ENCODE results near the gene ARHGEF7.

The ARHGEF7 gene

GRCh38 chr13:111177081-111177711 lies 62.1 kb downstream of the ARHGEF7 start:
- Histone ChIP-seq H3K27ac (ENCODE audit: low read depth, low read length) (no peak overlapping the region), H3K4me1 (ENCODE audit: control insufficient read depth in 1 of 2, insufficient read depth in 2 of 2, low read length in 2 of 2) (peaks cover 12 to 13% of the 10 kb centered on the region in 2 donors), H3K27me3 (ENCODE audit: control insufficient read depth in 1 of 2, insufficient read depth in 2 of 2, low read length in 2 of 2) (no peaks in the 10 kb centered on the region), H3K4me3 (ENCODE audit: low read depth in 1 of 2, low read length in 2 of 2) (no peak overlapping the region), H3K9ac (ENCODE audit: low read depth in 1 of 2, low read length in 2 of 2) (no peak overlapping the region), H3K9me3 (ENCODE audit: control insufficient read depth in 1 of 2, low read length in 2 of 2) (no peaks in the 10 kb centered on the region), H3K36me3 (ENCODE audit: control insufficient read depth in 1 of 2, insufficient read depth in 2 of 2, low read length in 2 of 2) (peaks cover 0 to 16% of the 10 kb centered on the region in 2 donors)

- Histone ChIP-seq H3K9me3 (ENCODE audit: control insufficient read depth in 1 of 2, low read length in 2 of 2) (no peaks in the 10 kb centered on the region), H3K27ac (ENCODE audit: low read depth, low read length) (no peak overlapping the region), H3K27me3 (ENCODE audit: control insufficient read depth in 1 of 2, insufficient read depth in 2 of 2, low read length in 2 of 2) (no peaks in the 10 kb centered on the region), H3K4me1 (ENCODE audit: control insufficient read depth in 1 of 2, insufficient read depth in 2 of 2, low read length in 2 of 2) (peaks cover 12 to 13% of the 10 kb centered on the region in 2 donors), H3K36me3 (ENCODE audit: control insufficient read depth in 1 of 2, insufficient read depth in 2 of 2, low read length in 2 of 2) (peaks cover 0 to 18% of the 10 kb centered on the region in 2 donors), H3K9ac (ENCODE audit: low read depth in 1 of 2, low read length in 2 of 2) (no peak overlapping the region), H3K4me3 (ENCODE audit: low read depth in 1 of 2, low read length in 2 of 2) (no peak overlapping the region)
Observed at GRCh38 chr13:111177921-111178320, 62.8 kb downstream of the ARHGEF7 start.

- H3K4me3 ChIP-seq (ENCODE audit: low read depth in 1 of 2, low read length in 2 of 2): no peak overlapping the region
- no peaks in the 10 kb centered on the region for H3K9me3 ChIP-seq (ENCODE audit: control insufficient read depth in 1 of 2, low read length in 2 of 2)
- H3K9ac ChIP-seq (ENCODE audit: low read depth in 1 of 2, low read length in 2 of 2): no peak overlapping the region
- H3K4me1 ChIP-seq (ENCODE audit: control insufficient read depth in 1 of 2, insufficient read depth in 2 of 2, low read length in 2 of 2): peaks cover 12 to 13% of the 10 kb centered on the region in 2 donors
- no peaks in the 10 kb centered on the region for H3K27me3 ChIP-seq (ENCODE audit: control insufficient read depth in 1 of 2, insufficient read depth in 2 of 2, low read length in 2 of 2)
- peaks cover 0 to 16% of the 10 kb centered on the region in 2 donors for H3K36me3 ChIP-seq (ENCODE audit: control insufficient read depth in 1 of 2, insufficient read depth in 2 of 2, low read length in 2 of 2)
- no peak overlapping the region for H3K27ac ChIP-seq (ENCODE audit: low read depth, low read length)
Observed at GRCh38 chr13:111178402-111178801, 63.3 kb downstream of the ARHGEF7 start.

- H3K4me1 ChIP-seq (ENCODE audit: control insufficient read depth in 1 of 2, insufficient read depth in 2 of 2, low read length in 2 of 2): peaks cover 16 to 27% of the 10 kb centered on the region in 2 donors
- H3K9me3 ChIP-seq (ENCODE audit: control insufficient read depth in 1 of 2, low read length in 2 of 2): no peaks in the 10 kb centered on the region
- H3K9ac ChIP-seq (ENCODE audit: low read depth in 1 of 2, low read length in 2 of 2): no peak overlapping the region
- no peak overlapping the region for H3K4me3 ChIP-seq (ENCODE audit: low read depth in 1 of 2, low read length in 2 of 2)
- peaks cover 0 to 14% of the 10 kb centered on the region in 2 donors for H3K36me3 ChIP-seq (ENCODE audit: control insufficient read depth in 1 of 2, insufficient read depth in 2 of 2, low read length in 2 of 2)
- H3K27ac ChIP-seq (ENCODE audit: low read depth, low read length): no peak overlapping the region
- no peaks in the 10 kb centered on the region for H3K27me3 ChIP-seq (ENCODE audit: control insufficient read depth in 1 of 2, insufficient read depth in 2 of 2, low read length in 2 of 2)
Observed at GRCh38 chr13:111179908-111180760, 65.0 kb downstream of the ARHGEF7 start.

GRCh38 chr13:111181977-111182376 lies 66.9 kb downstream of the ARHGEF7 start:
- H3K4me3 ChIP-seq (ENCODE audit: low read depth in 1 of 2, low read length in 2 of 2): no peak overlapping the region
- no peaks in the 10 kb centered on the region for H3K27me3 ChIP-seq (ENCODE audit: control insufficient read depth in 1 of 2, insufficient read depth in 2 of 2, low read length in 2 of 2)
- no peak overlapping the region for H3K9ac ChIP-seq (ENCODE audit: low read depth in 1 of 2, low read length in 2 of 2)
- H3K4me1 ChIP-seq (ENCODE audit: control insufficient read depth in 1 of 2, insufficient read depth in 2 of 2, low read length in 2 of 2): peaks cover 23 to 35% of the 10 kb centered on the region in 2 donors
- peaks cover 0 to 14% of the 10 kb centered on the region in 2 donors for H3K36me3 ChIP-seq (ENCODE audit: control insufficient read depth in 1 of 2, insufficient read depth in 2 of 2, low read length in 2 of 2)
- no peak overlapping the region for H3K27ac ChIP-seq (ENCODE audit: low read depth, low read length)
- no peaks in the 10 kb centered on the region for H3K9me3 ChIP-seq (ENCODE audit: control insufficient read depth in 1 of 2, low read length in 2 of 2)

- Histone ChIP-seq H3K9me3 (ENCODE audit: control insufficient read depth in 1 of 2, low read length in 2 of 2) (no peaks in the 10 kb centered on the region), H3K27ac (ENCODE audit: low read depth, low read length) (no peak overlapping the region), H3K27me3 (ENCODE audit: control insufficient read depth in 1 of 2, insufficient read depth in 2 of 2, low read length in 2 of 2) (no peaks in the 10 kb centered on the region), H3K9ac (ENCODE audit: low read depth in 1 of 2, low read length in 2 of 2) (no peak overlapping the region), H3K4me3 (ENCODE audit: low read depth in 1 of 2, low read length in 2 of 2) (no peak overlapping the region), H3K4me1 (ENCODE audit: control insufficient read depth in 1 of 2, insufficient read depth in 2 of 2, low read length in 2 of 2) (peaks cover 17 to 32% of the 10 kb centered on the region in 2 donors), H3K36me3 (ENCODE audit: control insufficient read depth in 1 of 2, insufficient read depth in 2 of 2, low read length in 2 of 2) (peaks cover 0 to 9% of the 10 kb centered on the region in 2 donors)
Observed at GRCh38 chr13:111183087-111183645, 68.1 kb downstream of the ARHGEF7 start.

GRCh38 chr13:111183959-111184358 lies 68.8 kb downstream of the ARHGEF7 start:
- H3K4me1 ChIP-seq (ENCODE audit: control insufficient read depth in 1 of 2, insufficient read depth in 2 of 2, low read length in 2 of 2): peaks cover 17 to 35% of the 10 kb centered on the region in 2 donors
- H3K9ac ChIP-seq (ENCODE audit: low read depth in 1 of 2, low read length in 2 of 2): no peak overlapping the region
- no peaks in the 10 kb centered on the region for H3K27me3 ChIP-seq (ENCODE audit: control insufficient read depth in 1 of 2, insufficient read depth in 2 of 2, low read length in 2 of 2)
- no peaks in the 10 kb centered on the region for H3K9me3 ChIP-seq (ENCODE audit: control insufficient read depth in 1 of 2, low read length in 2 of 2)
- H3K36me3 ChIP-seq (ENCODE audit: control insufficient read depth in 1 of 2, insufficient read depth in 2 of 2, low read length in 2 of 2): peaks cover 0 to 11% of the 10 kb centered on the region in 2 donors
- H3K4me3 ChIP-seq (ENCODE audit: low read depth in 1 of 2, low read length in 2 of 2): no peak overlapping the region
- no peak overlapping the region for H3K27ac ChIP-seq (ENCODE audit: low read depth, low read length)

GRCh38 chr13:111184458-111185401 lies 69.6 kb downstream of the ARHGEF7 start:
- no peaks in the 10 kb centered on the region for H3K9me3 ChIP-seq (ENCODE audit: control insufficient read depth in 1 of 2, low read length in 2 of 2)
- peaks cover 17 to 32% of the 10 kb centered on the region in 2 donors for H3K4me1 ChIP-seq (ENCODE audit: control insufficient read depth in 1 of 2, insufficient read depth in 2 of 2, low read length in 2 of 2)
- no peak overlapping the region for H3K4me3 ChIP-seq (ENCODE audit: low read depth in 1 of 2, low read length in 2 of 2)
- H3K9ac ChIP-seq (ENCODE audit: low read depth in 1 of 2, low read length in 2 of 2): no peak overlapping the region
- no peaks in the 10 kb centered on the region for H3K27me3 ChIP-seq (ENCODE audit: control insufficient read depth in 1 of 2, insufficient read depth in 2 of 2, low read length in 2 of 2)
- peaks cover 0 to 7% of the 10 kb centered on the region in 2 donors for H3K36me3 ChIP-seq (ENCODE audit: control insufficient read depth in 1 of 2, insufficient read depth in 2 of 2, low read length in 2 of 2)
- H3K27ac ChIP-seq (ENCODE audit: low read depth, low read length): no peak overlapping the region

GRCh38 chr13:111186305-111186935 lies 71.3 kb downstream of the ARHGEF7 start:
- peaks cover 0 to 7% of the 10 kb centered on the region in 2 donors for H3K36me3 ChIP-seq (ENCODE audit: control insufficient read depth in 1 of 2, insufficient read depth in 2 of 2, low read length in 2 of 2)
- H3K27ac ChIP-seq (ENCODE audit: low read depth, low read length): no peak overlapping the region
- no peak overlapping the region for H3K4me3 ChIP-seq (ENCODE audit: low read depth in 1 of 2, low read length in 2 of 2)
- H3K27me3 ChIP-seq (ENCODE audit: control insufficient read depth in 1 of 2, insufficient read depth in 2 of 2, low read length in 2 of 2): no peaks in the 10 kb centered on the region
- H3K9me3 ChIP-seq (ENCODE audit: control insufficient read depth in 1 of 2, low read length in 2 of 2): no peaks in the 10 kb centered on the region
- H3K9ac ChIP-seq (ENCODE audit: low read depth in 1 of 2, low read length in 2 of 2): no peak overlapping the region
- peaks cover 17 to 32% of the 10 kb centered on the region in 2 donors for H3K4me1 ChIP-seq (ENCODE audit: control insufficient read depth in 1 of 2, insufficient read depth in 2 of 2, low read length in 2 of 2)
